Stimulated activated CD4-positive, alpha-beta T cell treated with anti-CD3 and anti-CD28 coated beads, Interleukin-2, amount 100 ng/mL, for 48 hours (primary cell): ENCODE measurements around the gene KDM5B.

Experiments
- DNase-seq, 2 donors: peaks; one replicate each; pipeline ENCODE4 v3.0.0-alpha.2; 2020

The KDM5B gene

DNA sequence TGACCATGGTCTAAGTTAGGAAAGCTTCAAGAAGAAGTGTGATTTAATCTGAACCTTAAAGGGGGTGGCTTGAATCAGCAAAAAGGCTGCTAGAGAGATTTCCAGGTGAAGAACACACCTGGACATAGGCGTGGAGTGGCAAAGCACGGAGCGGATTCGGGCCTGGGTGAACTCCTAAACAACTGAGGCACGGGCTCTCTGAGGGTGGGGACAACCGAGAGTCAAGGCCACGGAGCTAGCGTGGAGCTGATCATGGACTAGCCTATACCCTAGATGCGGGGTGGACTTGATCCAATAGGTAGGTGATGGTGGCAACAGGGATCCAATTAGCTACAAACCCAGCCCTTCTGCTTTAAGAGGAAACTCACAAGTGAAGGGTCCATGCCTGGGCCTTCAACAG lies 125.7 kb downstream of the KDM5B start:
- DNase-seq: no peak

GRCh38 chr1:202681736-202682420 lies 126.3 kb downstream of the KDM5B start:
- DNase-seq: no peak

DNA sequence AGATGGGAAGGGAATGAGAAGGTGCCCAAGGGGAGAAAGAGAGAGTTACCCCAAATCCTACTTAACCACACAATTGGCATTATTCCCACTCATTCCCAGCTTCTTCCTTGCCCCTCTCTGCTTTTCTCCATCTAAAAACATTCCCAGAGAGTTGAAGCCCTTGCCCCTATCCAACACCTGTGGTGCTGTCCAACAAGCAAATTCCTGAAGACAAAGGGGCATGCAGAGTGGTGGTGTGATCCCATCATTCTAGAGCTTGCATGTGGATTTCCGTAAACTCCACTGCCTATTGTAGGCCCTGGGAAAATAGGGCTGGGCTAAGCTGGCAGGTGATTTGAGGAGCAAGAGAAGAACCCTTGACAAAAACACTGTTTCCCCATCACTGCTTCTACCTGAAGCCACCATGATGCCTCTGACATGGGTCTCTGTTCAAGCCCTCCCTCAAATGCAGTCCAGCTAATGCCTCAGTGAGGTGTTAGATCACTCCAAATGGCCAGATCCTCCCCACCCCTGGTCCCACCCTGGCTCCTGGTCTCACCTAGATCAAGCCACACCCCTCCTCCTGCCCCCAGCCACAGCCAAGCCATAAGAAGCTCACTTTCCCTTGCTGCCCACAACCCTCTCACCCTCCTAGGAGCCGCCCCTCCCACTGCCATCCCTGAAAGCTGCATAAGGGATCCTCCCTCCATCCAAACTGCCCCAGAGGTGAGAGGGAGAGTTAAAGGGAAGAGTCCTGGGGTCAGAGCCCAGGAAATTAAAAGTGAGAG lies 127.5 kb downstream of the KDM5B start:
- no peak for DNase-seq

GRCh38 chr1:202679406-202680177 lies 128.6 kb downstream of the KDM5B start:
- no peak for DNase-seq

- no peak for DNase-seq
These were observed 130.8 kb downstream of the KDM5B start for GRCh38 chr1:202677433-202677832.
